ENCODE data around the gene EPHA5.

The EPHA5 gene

DNA sequence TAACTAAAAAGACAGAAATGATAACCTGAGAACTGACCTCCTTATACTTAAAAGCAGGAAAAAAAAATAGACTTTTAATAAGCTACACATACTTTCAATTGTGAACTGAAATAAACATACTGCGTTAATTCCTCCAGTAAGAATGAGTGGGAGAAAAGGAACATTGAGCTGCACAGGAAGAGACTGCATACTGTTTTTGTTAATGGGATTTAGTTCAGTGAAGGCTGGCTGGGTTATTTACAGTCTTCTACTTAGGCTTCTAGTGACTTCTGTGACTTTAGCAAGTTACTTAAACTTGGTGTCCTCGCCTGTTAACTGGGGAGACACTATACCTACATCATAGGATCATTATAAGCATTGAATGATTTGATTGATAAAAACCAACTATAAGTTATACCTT, 213.3 kb downstream of the EPHA5 start:
- H3K4me1 ChIP-seq (ENCODE audit: control insufficient read depth, insufficient read depth, low read length): no peaks in the 10 kb centered on the region
- CTCF ChIA-PET: no interaction called here
- TF ChIP-seq ZNF239 (tag by site-specific recombination; IDR thresholded peaks at IDR 0.05) (no peak), ZBTB48 (tag by site-specific recombination; IDR thresholded peaks at IDR 0.05) (no peak), ZFP3 (tag by site-specific recombination; IDR thresholded peaks at IDR 0.05; ENCODE audit: low read depth) (no peak)
- no peaks in the 10 kb centered on the region for H3K36me3 ChIP-seq (ENCODE audit: control insufficient read depth in 2 of 2, insufficient read depth in 1 of 2, low read length in 2 of 2)
- POLR2A ChIA-PET: no interaction called here
- H3K27ac ChIP-seq (ENCODE audit: extremely low read depth, low read depth, low read length): no peak overlapping the region
- H3K9me3 ChIP-seq (ENCODE audit: control insufficient read depth, insufficient read depth, low read depth, low read length): no peaks in the 10 kb centered on the region
- H3K4me3 ChIP-seq (ENCODE audit: low read depth, low read length): no peak overlapping the region

DNA sequence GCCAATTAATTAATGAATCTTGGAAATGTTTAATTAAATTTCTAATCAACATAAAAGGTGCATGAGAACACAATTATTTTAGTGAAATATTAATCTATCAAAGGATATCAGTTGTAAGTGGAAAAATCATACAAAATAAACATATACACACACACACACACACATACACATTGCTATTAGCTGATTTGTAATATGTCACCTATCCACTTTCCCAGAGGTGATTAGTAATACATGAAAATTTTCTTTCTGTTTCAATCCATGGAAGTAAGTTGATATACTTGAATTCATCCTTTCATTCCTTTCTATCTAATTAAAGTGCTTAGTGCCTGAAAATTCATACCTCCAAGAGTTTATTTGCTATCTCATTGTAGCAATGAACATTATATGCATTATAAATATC, 213.7 kb downstream of the EPHA5 start:
- POLR2A ChIA-PET: no interaction called here
- no peaks in the 10 kb centered on the region for H3K9me3 ChIP-seq (ENCODE audit: control insufficient read depth, insufficient read depth, low read depth, low read length)
- CTCF ChIA-PET: no interaction called here

DNA sequence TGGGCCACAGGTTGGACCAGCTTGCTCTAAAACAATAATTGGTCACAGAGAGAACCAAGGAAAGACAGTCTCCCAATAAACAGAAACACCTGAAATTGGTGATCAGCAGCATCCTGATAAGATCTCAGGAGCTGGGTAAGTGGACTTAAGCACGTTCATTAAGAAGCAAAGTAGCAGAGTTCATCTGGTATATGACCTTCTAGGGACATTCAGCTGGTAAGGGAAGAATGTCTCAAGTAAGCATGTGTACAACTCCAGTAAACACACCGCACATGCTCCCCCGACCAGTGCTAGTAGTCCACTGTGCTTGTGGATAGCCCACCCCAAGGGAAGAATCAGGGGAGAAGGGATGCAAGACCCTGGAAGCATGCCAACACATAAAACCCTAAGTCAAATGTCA, 216.9 kb downstream of the EPHA5 start:
- ChIA-PET CTCF (interaction anchor here (0.7 kb wide), 1 partner anchor 619 kb away, joined by 4 read pairs; no protein-coding TSS in a partner anchor), POLR2A (no interaction called here)
- no peaks in the 10 kb centered on the region for H3K9me3 ChIP-seq (ENCODE audit: control insufficient read depth, insufficient read depth, low read depth, low read length)
- no peak for TF ChIP-seq TCF7L2 (IDR thresholded peaks at IDR 0.05; ENCODE audit: borderline replicate concordance, low read depth, low read length)
- TF ChIP-seq ZNF830 (tag by site-specific recombination; IDR thresholded peaks at IDR 0.05; ENCODE audit: low read depth): no peak
- TF ChIP-seq KLF9 (tag by site-specific recombination; IDR thresholded peaks at IDR 0.05; ENCODE audit: low read depth): no peak
- TF ChIP-seq, protein P1, sequence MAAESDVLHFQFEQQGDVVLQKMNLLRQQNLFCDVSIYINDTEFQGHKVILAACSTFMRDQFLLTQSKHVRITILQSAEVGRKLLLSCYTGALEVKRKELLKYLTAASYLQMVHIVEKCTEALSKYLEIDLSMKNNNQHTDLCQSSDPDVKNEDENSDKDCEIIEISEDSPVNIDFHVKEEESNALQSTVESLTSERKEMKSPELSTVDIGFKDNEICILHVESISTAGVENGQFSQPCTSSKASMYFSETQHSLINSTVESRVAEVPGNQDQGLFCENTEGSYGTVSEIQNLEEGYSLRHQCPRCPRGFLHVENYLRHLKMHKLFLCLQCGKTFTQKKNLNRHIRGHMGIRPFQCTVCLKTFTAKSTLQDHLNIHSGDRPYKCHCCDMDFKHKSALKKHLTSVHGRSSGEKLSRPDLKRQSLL (tag by site-specific recombination; IDR thresholded peaks at IDR 0.05): no peak
- no peak overlapping the region for H3K27ac ChIP-seq (ENCODE audit: extremely low read depth, low read depth, low read length)
- no peaks in the 10 kb centered on the region for H3K4me1 ChIP-seq (ENCODE audit: control insufficient read depth, insufficient read depth, low read length)
- H3K4me3 ChIP-seq (ENCODE audit: low read depth, low read length): no peak overlapping the region
- no peaks in the 10 kb centered on the region for H3K36me3 ChIP-seq (ENCODE audit: control insufficient read depth in 2 of 2, insufficient read depth in 1 of 2, low read length in 2 of 2)

More for the DNA sequence above, 213.7 kb downstream of the EPHA5 start:
- Histone ChIP-seq H3K27ac (ENCODE audit: extremely low read depth, low read depth, low read length) (no peak overlapping the region), H3K4me1 (ENCODE audit: control insufficient read depth, insufficient read depth, low read length) (no peaks in the 10 kb centered on the region), H3K4me3 (ENCODE audit: low read depth, low read length) (no peak overlapping the region), H3K36me3 (ENCODE audit: control insufficient read depth in 2 of 2, insufficient read depth in 1 of 2, low read length in 2 of 2) (no peaks in the 10 kb centered on the region)
- no peak for TF ChIP-seq ZNF585B (tag by site-specific recombination; IDR thresholded peaks at IDR 0.05)
- TF ChIP-seq ZNF248 (tag by site-specific recombination; IDR thresholded peaks at IDR 0.05): no peak
- no peak for TF ChIP-seq ZSCAN5A (tag by site-specific recombination; IDR thresholded peaks at IDR 0.05)
- no peak for TF ChIP-seq ZNF529 (tag by site-specific recombination; IDR thresholded peaks at IDR 0.05; ENCODE audit: insufficient replicate concordance)
- TF ChIP-seq ZNF792 (tag by site-specific recombination; IDR thresholded peaks at IDR 0.05): no peak
- no peak for TF ChIP-seq ZNF19 (tag by site-specific recombination; IDR thresholded peaks at IDR 0.05; ENCODE audit: low read depth)

DNA sequence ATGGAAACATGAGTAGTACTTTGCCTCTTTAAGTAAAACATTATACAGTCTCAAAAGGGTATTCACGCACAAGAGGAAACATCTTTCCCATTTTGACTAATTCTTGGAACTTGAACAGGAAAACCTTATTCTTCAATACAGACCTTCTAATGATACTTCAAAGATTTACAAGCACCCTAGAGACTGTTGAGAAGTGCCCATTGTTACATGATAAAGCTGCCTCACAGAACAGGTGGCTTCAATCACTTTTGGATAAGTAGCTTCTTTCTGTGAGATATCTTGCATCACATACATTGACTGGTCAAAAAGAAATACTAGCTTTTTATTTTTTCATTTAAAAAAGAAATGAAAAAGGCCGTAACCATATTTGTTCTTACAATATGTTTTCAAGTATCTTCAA, 219.4 kb downstream of the EPHA5 start:
- no peak overlapping the region for H3K4me3 ChIP-seq (ENCODE audit: low read depth, low read length)
- no peaks in the 10 kb centered on the region for H3K4me1 ChIP-seq (ENCODE audit: control insufficient read depth, insufficient read depth, low read length)
- TF ChIP-seq ZNF433 (tag by site-specific recombination; IDR thresholded peaks at IDR 0.05; ENCODE audit: low read depth) (no peak), ZNF16 (tag by site-specific recombination; IDR thresholded peaks at IDR 0.05; ENCODE audit: low read depth) (no peak)
- ChIA-PET POLR2A (no interaction called here), CTCF (no interaction called here)
- no peaks in the 10 kb centered on the region for H3K9me3 ChIP-seq (ENCODE audit: control insufficient read depth, insufficient read depth, low read depth, low read length)
- no peak overlapping the region for H3K27ac ChIP-seq (ENCODE audit: extremely low read depth, low read depth, low read length)
- H3K36me3 ChIP-seq (ENCODE audit: control insufficient read depth in 2 of 2, insufficient read depth in 1 of 2, low read length in 2 of 2): no peaks in the 10 kb centered on the region

Data from HEK293 (cell line).